Duodenal mucosa (tissue), 2 donors: ENCODE measurements around the gene ACP1.

ENCODE experiments used
- H3K27ac ChIP-seq: one replicate; pipeline ENCODE4 v1.7.0; 2013; ENCODE audit warnings: low read depth, low read length
- H3K27me3 ChIP-seq, 2 donors: one replicate each; pipeline ENCODE4 v1.7.0; 2013; ENCODE audit warnings: low read length in 2 of 2, control low read depth in 1 of 2; ENCODE audit not compliant: insufficient read depth in 2 of 2, control insufficient read depth in 1 of 2
- H3K36me3 ChIP-seq, 2 donors: one replicate each; pipeline ENCODE4 v1.7.0; 2013; ENCODE audit warnings: low read length in 2 of 2, control low read depth in 1 of 2; ENCODE audit not compliant: insufficient read depth in 2 of 2, control insufficient read depth in 1 of 2
- H3K4me1 ChIP-seq, 2 donors: one replicate each; pipeline ENCODE4 v1.7.0; 2013; ENCODE audit warnings: low read length in 2 of 2, control low read depth in 1 of 2; ENCODE audit not compliant: insufficient read depth in 2 of 2, control insufficient read depth in 1 of 2
- H3K4me3 ChIP-seq, 2 donors: one replicate each; pipeline ENCODE4 v1.7.0; 2013; ENCODE audit warnings: low read length in 2 of 2, low read depth in 1 of 2
- H3K9ac ChIP-seq, 2 donors: one replicate each; pipeline ENCODE4 v1.7.0; 2013; ENCODE audit warnings: low read length in 2 of 2, low read depth in 1 of 2
- H3K9me3 ChIP-seq, 2 donors: one replicate each; pipeline ENCODE4 v1.7.0; 2013; ENCODE audit warnings: low read length in 2 of 2, control low read depth in 1 of 2; ENCODE audit not compliant: control insufficient read depth in 1 of 2

The ACP1 gene

GRCh38 chr2:286774-287392, 22.1 kb downstream of the ACP1 start:
- no peak overlapping the region for H3K27ac ChIP-seq
- peak overlapping the region; percentile 13 to 51 for H3K4me3 ChIP-seq
- H3K27me3 ChIP-seq = peaks cover 0 to 27% of the 10 kb centered on the region in 2 donors
- peaks cover 8 to 11% of the 10 kb centered on the region in 2 donors for H3K36me3 ChIP-seq
- H3K9me3 ChIP-seq = no peaks in the 10 kb centered on the region
- H3K9ac ChIP-seq = peak overlapping the region in 1 of 2 donors; percentile 29
- H3K4me1 ChIP-seq = peaks cover 27 to 32% of the 10 kb centered on the region in 2 donors

GRCh38 chr2:287471-287885, 22.7 kb downstream of the ACP1 start:
- H3K9me3 ChIP-seq = no peaks in the 10 kb centered on the region
- H3K4me3 ChIP-seq = peak overlapping the region; percentile 13 to 51
- peaks cover 21 to 32% of the 10 kb centered on the region in 2 donors for H3K4me1 ChIP-seq
- H3K27me3 ChIP-seq = peaks cover 0 to 32% of the 10 kb centered on the region in 2 donors
- peaks cover 6% of the 10 kb centered on the region in 2 donors for H3K36me3 ChIP-seq
- peak overlapping the region in 1 of 2 donors; percentile 29 for H3K9ac ChIP-seq
- no peak overlapping the region for H3K27ac ChIP-seq

GRCh38 chr2:287911-288757, 23.4 kb downstream of the ACP1 start, which contains the start of gene ALKAL2:
Gene ALKAL2, minus strand, starts transcription at chr2:288091. Its CDS starts 256 bp downstream, at chr2:287835.
- H3K36me3 ChIP-seq = peaks cover 0 to 3% of the 10 kb centered on the region in 2 donors
- H3K27me3 ChIP-seq = peaks cover 0 to 32% of the 10 kb centered on the region in 2 donors
- H3K27ac ChIP-seq = peak within 1 kb of the TSS; percentile 7
- peak within 1 kb of the TSS; percentile 13 to 51 for H3K4me3 ChIP-seq
- no peaks in the 10 kb centered on the region for H3K9me3 ChIP-seq
- H3K9ac ChIP-seq = peak within 1 kb of the TSS in 1 of 2 donors; percentile 29
- peaks cover 18 to 32% of the 10 kb centered on the region in 2 donors for H3K4me1 ChIP-seq

GRCh38 chr2:288758-289361, 24.1 kb downstream of the ACP1 start:
- peaks cover 18 to 32% of the 10 kb centered on the region in 2 donors for H3K4me1 ChIP-seq
- no peak overlapping the region for H3K27ac ChIP-seq
- H3K9ac ChIP-seq = peak overlapping the region in 1 of 2 donors; percentile 11

GRCh38 chr2:289362-290089, 24.8 kb downstream of the ACP1 start:
- peaks cover 18 to 32% of the 10 kb centered on the region in 2 donors for H3K4me1 ChIP-seq
- H3K36me3 ChIP-seq = no peaks in the 10 kb centered on the region
- H3K9ac ChIP-seq = peak overlapping the region; percentile 11 to 15
- no peaks in the 10 kb centered on the region for H3K9me3 ChIP-seq
- peaks cover 0 to 32% of the 10 kb centered on the region in 2 donors for H3K27me3 ChIP-seq
- no peak overlapping the region for H3K27ac ChIP-seq
- peak overlapping the region; percentile 67 to 71 for H3K4me3 ChIP-seq

More at GRCh38 chr2:288758-289361, 24.1 kb downstream of the ACP1 start:
- Histone ChIP-seq H3K27me3 (peaks cover 0 to 32% of the 10 kb centered on the region in 2 donors), H3K9me3 (no peaks in the 10 kb centered on the region), H3K36me3 (no peaks in the 10 kb centered on the region), H3K4me3 (peak overlapping the region; percentile 67 to 71)

GRCh38 chr2:290090-290722, 25.5 kb downstream of the ACP1 start:
- peaks cover 0 to 32% of the 10 kb centered on the region in 2 donors for H3K27me3 ChIP-seq
- no peak overlapping the region for H3K27ac ChIP-seq
- H3K9ac ChIP-seq = peak overlapping the region; percentile 11 to 15
- H3K9me3 ChIP-seq = no peaks in the 10 kb centered on the region
- H3K4me3 ChIP-seq = peak overlapping the region; percentile 67 to 71
- no peaks in the 10 kb centered on the region for H3K36me3 ChIP-seq
- peaks cover 13 to 26% of the 10 kb centered on the region in 2 donors for H3K4me1 ChIP-seq

- Histone ChIP-seq H3K27ac (no peak overlapping the region), H3K4me1 (no peaks in the 10 kb centered on the region), H3K4me3 (no peak overlapping the region), H3K9ac (no peak overlapping the region), H3K36me3 (no peaks in the 10 kb centered on the region), H3K9me3 (no peaks in the 10 kb centered on the region), H3K27me3 (peaks cover 5 to 16% of the 10 kb centered on the region in 2 donors)
Observed at GRCh38 chr2:295090-295489, 30.3 kb downstream of the ACP1 start.

- Histone ChIP-seq H3K27me3 (peaks cover 5 to 7% of the 10 kb centered on the region in 2 donors), H3K36me3 (no peaks in the 10 kb centered on the region), H3K4me3 (no peak overlapping the region), H3K9ac (no peak overlapping the region), H3K27ac (no peak overlapping the region), H3K9me3 (no peaks in the 10 kb centered on the region), H3K4me1 (no peaks in the 10 kb centered on the region)
Observed at GRCh38 chr2:296354-296753, 31.6 kb downstream of the ACP1 start.

- no peaks in the 10 kb centered on the region for H3K9me3 ChIP-seq
Observed at GRCh38 chr2:305366-305765, 40.6 kb downstream of the ACP1 start.

More at GRCh38 chr2:305366-305765, 40.6 kb downstream of the ACP1 start:
- Histone ChIP-seq H3K4me3 (no peak overlapping the region), H3K9ac (no peak overlapping the region), H3K27me3 (no peaks in the 10 kb centered on the region), H3K4me1 (no peaks in the 10 kb centered on the region), H3K27ac (no peak overlapping the region), H3K36me3 (no peaks in the 10 kb centered on the region)
